Transverse colon (tissue), 4 donors: ENCODE measurements around the gene ARL8A.

Experiments
- CTCF ChIP-seq, 5 experiments: fragments of 200-600 bp in 3 of 5; fragments of 450-650 bp in 2 of 5; sonication (generic) in 3 of 5; IDR thresholded peaks; 1 replicate in 2 of 5; 2 replicates in 3 of 5; pipeline ENCODE4 v1.5.1; 2016 to 2017; ENCODE audit warnings: antibody characterized with exemption in 5 of 5, inconsistent platforms in 3 of 5, mild to moderate bottlenecking in 2 of 5, moderate library complexity in 1 of 5
- EP300 ChIP-seq: sonication (generic); formaldehyde crosslinking; IDR thresholded peaks from one replicate; pipeline ENCODE4 v1.6.1; 2017; ENCODE audit warnings: antibody characterized with exemption, low read depth
- POLR2A ChIP-seq: fragments of 450-650 bp; IDR thresholded peaks from one replicate; pipeline ENCODE4 v1.6.1; 2016; ENCODE audit warnings: antibody characterized with exemption, mild to moderate bottlenecking, moderate library complexity
- POLR2AphosphoS5 ChIP-seq, 3 donors: sonication (generic); formaldehyde crosslinking; IDR thresholded peaks; one replicate each; pipeline ENCODE4 v1.6.1; 2016; ENCODE audit warnings: antibody characterized with exemption in 3 of 3

GRCh38 chr1:202117898-202118371 is 26.6 kb downstream of the ARL8A start:
- TF ChIP-seq CTCF (IDR thresholded peaks at IDR 0.05) (no peak), POLR2AphosphoS5 (IDR thresholded peaks at IDR 0.05) (peak in 2 of 3 donors; percentile 58 to 73), POLR2A (peak; percentile 37), EP300 (no peak)
